K562 (cell line): Measurements from ENCODE around the gene ARFGEF2. TPM values are rescaled to one million over a fixed set of nuclear protein-coding genes. Genes with fewer than 3 reads are reported as not detected.

Experiments used
- GATAD2A ChIP-seq: fragments of 450-650 bp; IDR thresholded peaks from 2 replicates; pipeline ENCODE4 v1.6.1; 2017
- GATAD2B ChIP-seq: fragments of 450-650 bp; IDR thresholded peaks from 2 replicates; pipeline ENCODE4 v1.6.1; 2017; ENCODE audit warnings: mild to moderate bottlenecking, borderline replicate concordance
- HDGF ChIP-seq: fragments of 450-650 bp; IDR thresholded peaks from 2 replicates; pipeline ENCODE4 v1.6.1; 2016
- L3MBTL2 ChIP-seq: fragments of 450-650 bp; IDR thresholded peaks from 2 replicates; pipeline ENCODE4 v1.6.1; 2016; ENCODE audit warnings: mild to moderate bottlenecking, moderate library complexity
- MAFF ChIP-seq: IDR thresholded peaks from 2 replicates; pipeline ENCODE4 v1.6.1; 2012; ENCODE audit warnings: low read length, improper control_type of control experiment
- NEUROD1 ChIP-seq: fragments of 150-350 bp; IDR thresholded peaks from 2 replicates; pipeline ENCODE4 v1.6.1; 2014; ENCODE audit warnings: borderline replicate concordance, low read length, low read depth; ENCODE audit not compliant: partially characterized antibody
- NFRKB ChIP-seq: fragments of 450-650 bp; IDR thresholded peaks from 2 replicates; pipeline ENCODE4 v1.6.1; 2016; ENCODE audit warnings: low read depth
- NR2F6 ChIP-seq: fragments of 450-650 bp; formaldehyde crosslinking; IDR thresholded peaks from 2 replicates; pipeline ENCODE4 v1.4.0; 2020; ENCODE audit warnings: mild to moderate bottlenecking
- OTX1 ChIP-seq: fragments of 450-650 bp; formaldehyde crosslinking; IDR thresholded peaks from 2 replicates; pipeline ENCODE4 v1.4.0; 2022; ENCODE audit warnings: mild to moderate bottlenecking
- SP1 ChIP-seq: sonication (generic); formaldehyde crosslinking; IDR thresholded peaks from 2 replicates; pipeline ENCODE4 v1.8.1; 2022; ENCODE audit warnings: mild to moderate bottlenecking, missing genetic modification reagents
- SRSF9 ChIP-seq: fragments of 200-400 bp; formaldehyde crosslinking; IDR thresholded peaks from 2 replicates; pipeline ENCODE4 v1.6.1; 2017; ENCODE audit warnings: low read depth, low read length, borderline replicate concordance
- TAF1 ChIP-seq: IDR thresholded peaks from 2 replicates; pipeline ENCODE4 v1.6.1; 2011; ENCODE audit warnings: mild to moderate bottlenecking, low read length, moderate library complexity; ENCODE audit not compliant: insufficient read depth, control insufficient read depth, severe bottlenecking; ENCODE audit errors: extremely low read depth
- TCF7L2 ChIP-seq: fragments of 150-350 bp; IDR thresholded peaks from 2 replicates; pipeline ENCODE4 v1.6.1; 2016; ENCODE audit warnings: low read depth, mild to moderate bottlenecking, low read length, moderate library complexity
- ZSCAN32 ChIP-seq: fragments of 450-650 bp; formaldehyde crosslinking; IDR thresholded peaks from 2 replicates; pipeline ENCODE4 v1.4.0; 2020; ENCODE audit warnings: mild to moderate bottlenecking, moderate library complexity
- polyA plus RNA-seq, 8 experiments: library from polyadenylated mRNA; depleted of rRNA in 4 of 8; stranded (reverse) in 5 of 8; unstranded in 3 of 8; fragments of >200 nt; fragmentation: Nextera tagmentation in 2 of 8; fragmentation: Illumina TruSeq in 1 of 8; extraction: Ambion mirVana in 2 of 8; extraction: Trizol in 1 of 8; gene quantifications; 2 replicates each; pipeline versions ENCODE4 v1.2.1 to v1.2.3, GENCODE V29; 2011 to 2014; ENCODE audit warnings: inconsistent platforms in 1 of 8, missing spikeins in 1 of 8
- total RNA-seq, 7 experiments: library from RNA; depleted of rRNA in 6 of 7; stranded (reverse); fragments of >200 nt in 6 of 7; fragmentation: Illumina TruSeq in 2 of 7; extraction: Trizol in 2 of 7; gene quantifications; 2 replicates each; pipeline versions ENCODE4 v1.2.1 to v1.2.3, GENCODE V29; 2011 to 2021; ENCODE audit warnings: low replicate concordance in 1 of 7
- TF ChIP-seq, protein P1 (sequence below), 2 experiments: IDR thresholded peaks; 2 replicates each; pipeline ENCODE4 v1.6.1; 2011; ENCODE audit warnings: borderline replicate concordance in 1 of 2, control low read depth in 1 of 2, low read depth in 1 of 2, low read length in 1 of 2, mild to moderate bottlenecking in 1 of 2, mixed read lengths in 1 of 2, moderate library complexity in 1 of 2; ENCODE audit not compliant: insufficient read depth in 1 of 2, insufficient read length in 1 of 2, poor library complexity in 1 of 2, severe bottlenecking in 1 of 2; ENCODE audit errors: extremely low read depth in 1 of 2
- TF ChIP-seq, protein P2 (sequence below): fragments of 450-650 bp; IDR thresholded peaks from 2 replicates; pipeline ENCODE4 v1.6.1; 2016
- TF ChIP-seq, protein P3 (sequence below), 2 experiments: fragments of 450-650 bp in 1 of 2; sonication (generic) in 1 of 2; formaldehyde crosslinking in 1 of 2; IDR thresholded peaks; 2 replicates each; pipeline versions ENCODE4 v1.7.1 to v1.9.0; 2016 to 2022; ENCODE audit warnings: inconsistent platforms in 1 of 2, mild to moderate bottlenecking in 1 of 2, missing genetic modification reagents in 1 of 2

The ARFGEF2 gene
- total and polyA plus RNA-seq, 9 of the 15 experiments (the other 6 are each of a cell fraction or from before 2014, with no cell fraction given), result 4.2 to 18.8 (median 13.7) TPM

DNA sequence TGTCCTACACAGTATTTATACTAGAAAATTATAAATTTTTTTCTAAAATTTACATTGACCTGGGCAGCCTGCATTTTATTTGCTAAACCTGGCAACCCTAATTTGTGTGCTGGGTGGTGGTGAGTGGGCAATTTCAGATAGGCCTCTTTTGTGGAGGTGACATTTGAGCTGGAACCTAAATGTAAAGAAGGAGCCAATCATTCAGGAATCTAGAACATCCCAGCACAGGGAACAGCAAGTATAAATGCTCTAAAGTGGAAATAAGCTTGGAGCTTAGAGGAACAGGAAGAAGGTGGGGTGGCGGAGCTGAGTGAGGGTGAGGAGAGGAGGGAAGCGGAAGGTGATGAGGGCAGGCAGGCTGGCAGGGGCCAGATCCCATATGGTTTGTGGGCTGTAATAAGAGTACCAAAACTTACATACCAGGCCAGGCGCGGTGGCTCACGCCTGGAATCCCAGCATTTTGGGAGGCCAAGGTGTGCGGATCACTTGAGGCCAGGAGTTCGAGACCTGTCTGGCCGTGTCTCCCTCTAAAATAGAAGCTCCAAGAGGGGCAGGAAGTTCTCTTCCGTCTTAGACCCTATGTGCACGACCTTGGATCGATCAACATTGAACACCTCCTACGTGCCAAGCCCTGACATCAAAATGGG, 124.1 kb downstream of the ARFGEF2 start (continued):
- TF ChIP-seq L3MBTL2, result peak; percentile 67; the same call in 1 of the 2 replicates
- TF ChIP-seq SRSF9, result no peak
- TF ChIP-seq TCF7L2, result no peak
- TF ChIP-seq MAFF, result no peak
- TF ChIP-seq, protein P1, sequence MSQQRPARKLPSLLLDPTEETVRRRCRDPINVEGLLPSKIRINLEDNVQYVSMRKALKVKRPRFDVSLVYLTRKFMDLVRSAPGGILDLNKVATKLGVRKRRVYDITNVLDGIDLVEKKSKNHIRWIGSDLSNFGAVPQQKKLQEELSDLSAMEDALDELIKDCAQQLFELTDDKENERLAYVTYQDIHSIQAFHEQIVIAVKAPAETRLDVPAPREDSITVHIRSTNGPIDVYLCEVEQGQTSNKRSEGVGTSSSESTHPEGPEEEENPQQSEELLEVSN (IDR thresholded peaks at IDR 0.05; ENCODE audit: borderline replicate concordance in 1 of 2, extremely low read depth in 1 of 2, insufficient read depth in 1 of 2, insufficient read length in 1 of 2, low read depth in 1 of 2, low read length in 1 of 2, poor library complexity in 1 of 2, severe bottlenecking in 1 of 2), result no peak
- TF ChIP-seq HDGF, result peak; percentile 81
- no peak for TF ChIP-seq NEUROD1
- TF ChIP-seq, protein P2, sequence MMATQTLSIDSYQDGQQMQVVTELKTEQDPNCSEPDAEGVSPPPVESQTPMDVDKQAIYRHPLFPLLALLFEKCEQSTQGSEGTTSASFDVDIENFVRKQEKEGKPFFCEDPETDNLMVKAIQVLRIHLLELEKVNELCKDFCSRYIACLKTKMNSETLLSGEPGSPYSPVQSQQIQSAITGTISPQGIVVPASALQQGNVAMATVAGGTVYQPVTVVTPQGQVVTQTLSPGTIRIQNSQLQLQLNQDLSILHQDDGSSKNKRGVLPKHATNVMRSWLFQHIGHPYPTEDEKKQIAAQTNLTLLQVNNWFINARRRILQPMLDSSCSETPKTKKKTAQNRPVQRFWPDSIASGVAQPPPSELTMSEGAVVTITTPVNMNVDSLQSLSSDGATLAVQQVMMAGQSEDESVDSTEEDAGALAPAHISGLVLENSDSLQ, result no peak
- no peak for TF ChIP-seq GATAD2B
- TF ChIP-seq NFRKB, result no peak
- no peak for TF ChIP-seq SP1 (CRISPR knock-in tag)
- TF ChIP-seq OTX1, result no peak
- TF ChIP-seq NR2F6 (CRISPR knock-in tag), result no peak
- TF ChIP-seq, protein P3, sequence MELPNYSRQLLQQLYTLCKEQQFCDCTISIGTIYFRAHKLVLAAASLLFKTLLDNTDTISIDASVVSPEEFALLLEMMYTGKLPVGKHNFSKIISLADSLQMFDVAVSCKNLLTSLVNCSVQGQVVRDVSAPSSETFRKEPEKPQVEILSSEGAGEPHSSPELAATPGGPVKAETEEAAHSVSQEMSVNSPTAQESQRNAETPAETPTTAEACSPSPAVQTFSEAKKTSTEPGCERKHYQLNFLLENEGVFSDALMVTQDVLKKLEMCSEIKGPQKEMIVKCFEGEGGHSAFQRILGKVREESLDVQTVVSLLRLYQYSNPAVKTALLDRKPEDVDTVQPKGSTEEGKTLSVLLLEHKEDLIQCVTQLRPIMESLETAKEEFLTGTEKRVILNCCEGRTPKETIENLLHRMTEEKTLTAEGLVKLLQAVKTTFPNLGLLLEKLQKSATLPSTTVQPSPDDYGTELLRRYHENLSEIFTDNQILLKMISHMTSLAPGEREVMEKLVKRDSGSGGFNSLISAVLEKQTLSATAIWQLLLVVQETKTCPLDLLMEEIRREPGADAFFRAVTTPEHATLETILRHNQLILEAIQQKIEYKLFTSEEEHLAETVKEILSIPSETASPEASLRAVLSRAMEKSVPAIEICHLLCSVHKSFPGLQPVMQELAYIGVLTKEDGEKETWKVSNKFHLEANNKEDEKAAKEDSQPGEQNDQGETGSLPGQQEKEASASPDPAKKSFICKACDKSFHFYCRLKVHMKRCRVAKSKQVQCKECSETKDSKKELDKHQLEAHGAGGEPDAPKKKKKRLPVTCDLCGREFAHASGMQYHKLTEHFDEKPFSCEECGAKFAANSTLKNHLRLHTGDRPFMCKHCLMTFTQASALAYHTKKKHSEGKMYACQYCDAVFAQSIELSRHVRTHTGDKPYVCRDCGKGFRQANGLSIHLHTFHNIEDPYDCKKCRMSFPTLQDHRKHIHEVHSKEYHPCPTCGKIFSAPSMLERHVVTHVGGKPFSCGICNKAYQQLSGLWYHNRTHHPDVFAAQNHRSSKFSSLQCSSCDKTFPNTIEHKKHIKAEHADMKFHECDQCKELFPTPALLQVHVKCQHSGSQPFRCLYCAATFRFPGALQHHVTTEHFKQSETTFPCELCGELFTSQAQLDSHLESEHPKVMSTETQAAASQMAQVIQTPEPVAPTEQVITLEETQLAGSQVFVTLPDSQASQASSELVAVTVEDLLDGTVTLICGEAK (IDR thresholded peaks at IDR 0.05), result peak; percentile 22; the same call in 1 of the 2 replicates
- TF ChIP-seq, protein P3 (CRISPR knock-in tag; IDR thresholded peaks at IDR 0.05), result no peak
- TF ChIP-seq ZSCAN32 (CRISPR knock-in tag), result no peak
- no peak for TF ChIP-seq GATAD2A
- TF ChIP-seq TAF1, result no peak
